PC-9 (cell line): ENCODE results near the gene RHOT1. TPM values are rescaled to one million over a fixed set of nuclear protein-coding genes. Genes with fewer than 3 reads are reported as not detected.

Experiments used
- BruUV-seq: library from RNA; stranded (reverse); fragments of 400-500 nt; replicated peaks from 2 replicates; lab custom pipeline; 2021; lab: Mats Ljungman, UMichigan
- CTCF ChIA-PET: fragments of 300-600 bp; sonication (Branson Sonifier 250); formaldehyde crosslinking; loops from one replicate; lab custom pipeline; 2022; ENCODE audit warnings: antibody characterized with exemption; lab: Charles Lee
- POLR2A ChIA-PET: fragments of 300-600 bp; sonication (Branson Sonifier 250); formaldehyde crosslinking; loops from one replicate; lab custom pipeline; 2022; ENCODE audit warnings: antibody characterized with exemption; ENCODE audit not compliant: unreplicated experiment; lab: Charles Lee
- DNase-seq, 2 experiments: peaks; one replicate each; pipeline versions ENCODE4 v3.0.0 to v3.0.0-alpha.2; 2015 to 2022; ENCODE audit warnings: mixed read lengths in 1 of 2
- H2AFZ ChIP-seq: fragments of 200-600 bp; sonication (generic); 2 replicates; pipeline ENCODE4 v1.8.1; 2017; ENCODE audit warnings: antibody characterized with exemption
- H3F3A ChIP-seq: fragments of 200-600 bp; sonication (generic); 2 replicates; pipeline ENCODE4 v1.8.1; 2017; ENCODE audit warnings: antibody characterized with exemption, mild to moderate bottlenecking, low read depth; ENCODE audit not compliant: insufficient read depth
- H3K27ac ChIP-seq: fragments of 200-600 bp; sonication (generic); 2 replicates; pipeline ENCODE4 v1.6.1; 2016; ENCODE audit warnings: mixed run types
- H3K27me3 ChIP-seq: fragments of 200-600 bp; sonication (generic); 2 replicates; pipeline ENCODE4 v1.6.1; 2016; ENCODE audit warnings: low read depth, mixed run types; ENCODE audit not compliant: insufficient read depth
- H3K36me3 ChIP-seq: fragments of 200-600 bp; sonication (generic); 2 replicates; pipeline ENCODE4 v1.6.1; 2016; ENCODE audit warnings: low read depth, mixed run types
- H3K4me1 ChIP-seq: fragments of 200-600 bp; sonication (generic); replicated peaks from 2 replicates; pipeline ENCODE4 v1.6.1; 2016; ENCODE audit warnings: mixed run types; ENCODE audit not compliant: insufficient read depth
- H3K4me2 ChIP-seq: fragments of 200-600 bp; sonication (generic); 2 replicates; pipeline ENCODE4 v1.6.1; 2017; ENCODE audit warnings: mixed run types
- H3K4me3 ChIP-seq: fragments of 200-600 bp; sonication (generic); 2 replicates; pipeline ENCODE4 v1.6.1; 2016; ENCODE audit warnings: mixed run types
- H3K79me2 ChIP-seq: fragments of 200-600 bp; sonication (generic); 2 replicates; pipeline ENCODE4 v1.6.1; 2017; ENCODE audit warnings: low read depth, mixed run types
- H3K9me2 ChIP-seq: fragments of 200-600 bp; sonication (generic); 2 replicates; pipeline ENCODE4 v1.8.1; 2017; ENCODE audit warnings: mild to moderate bottlenecking; ENCODE audit not compliant: insufficient read depth
- H3K9me3 ChIP-seq: fragments of 200-600 bp; sonication (generic); 2 replicates; pipeline ENCODE4 v1.8.1; 2016; ENCODE audit warnings: low read depth; ENCODE audit not compliant: insufficient read depth
- H4K20me1 ChIP-seq: fragments of 200-600 bp; sonication (generic); 2 replicates; pipeline ENCODE4 v1.8.1; 2017; ENCODE audit not compliant: insufficient read depth
- EZH2 ChIP-seq: fragments of 200-600 bp; sonication (generic); IDR thresholded peaks from 2 replicates; pipeline ENCODE4 v1.8.0; 2017; ENCODE audit warnings: antibody characterized with exemption, low read depth
- intact Hi-C: fragments of 100-400 bp; cut with micrococcal nuclease; formaldehyde crosslinking; loops from one replicate; pipeline ENCODE4 v1.10.0; 2022; ENCODE audit not compliant: unreplicated experiment
- total RNA-seq: library from RNA; stranded (reverse); gene quantifications from 2 replicates; pipeline ENCODE4 v1.2.3, GENCODE V29; 2021
- TF ChIP-seq, protein P1 (sequence below): fragments of 200-600 bp; sonication (generic); conservative IDR thresholded peaks from 2 replicates; pipeline ENCODE4 v1.6.1; 2017; ENCODE audit warnings: mixed run types, antibody characterized with exemption, mild to moderate bottlenecking, moderate library complexity

RHOT1 gene
- total RNA-seq, 1 experiment from 2014 or later: 28.3 TPM

DNA sequence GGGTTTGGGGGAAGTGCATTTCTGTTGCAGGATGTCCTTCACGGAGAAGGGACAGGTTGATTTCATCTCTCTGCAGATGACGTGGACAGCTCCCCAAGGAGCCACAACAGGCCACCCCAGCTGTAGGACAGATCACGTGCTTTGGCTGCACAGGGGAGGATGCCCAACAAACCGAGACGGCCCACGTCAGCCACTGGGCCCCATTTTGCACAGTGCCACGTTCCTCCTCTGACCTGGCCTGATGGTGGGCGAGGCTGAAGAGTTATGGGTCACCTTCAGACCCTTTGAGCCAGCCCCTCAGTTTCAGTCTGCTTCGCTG, 114.4 kb downstream of the RHOT1 start:
- H3K9me3 ChIP-seq: no peaks in the 10 kb centered on the region
- H3K4me1 ChIP-seq: no peaks in the 10 kb centered on the region
- no peaks in the 10 kb centered on the region for H3K9me2 ChIP-seq
- H3F3A ChIP-seq: no peaks in the 10 kb centered on the region
- intact Hi-C loops: loop anchor here (10.0 kb wide), 1 partner anchor 498 kb away; no protein-coding TSS in a partner anchor
- ChIA-PET CTCF (no interaction called here), POLR2A (no interaction called here)
- no peak overlapping the region for H3K27ac ChIP-seq
- TF ChIP-seq, protein P1, sequence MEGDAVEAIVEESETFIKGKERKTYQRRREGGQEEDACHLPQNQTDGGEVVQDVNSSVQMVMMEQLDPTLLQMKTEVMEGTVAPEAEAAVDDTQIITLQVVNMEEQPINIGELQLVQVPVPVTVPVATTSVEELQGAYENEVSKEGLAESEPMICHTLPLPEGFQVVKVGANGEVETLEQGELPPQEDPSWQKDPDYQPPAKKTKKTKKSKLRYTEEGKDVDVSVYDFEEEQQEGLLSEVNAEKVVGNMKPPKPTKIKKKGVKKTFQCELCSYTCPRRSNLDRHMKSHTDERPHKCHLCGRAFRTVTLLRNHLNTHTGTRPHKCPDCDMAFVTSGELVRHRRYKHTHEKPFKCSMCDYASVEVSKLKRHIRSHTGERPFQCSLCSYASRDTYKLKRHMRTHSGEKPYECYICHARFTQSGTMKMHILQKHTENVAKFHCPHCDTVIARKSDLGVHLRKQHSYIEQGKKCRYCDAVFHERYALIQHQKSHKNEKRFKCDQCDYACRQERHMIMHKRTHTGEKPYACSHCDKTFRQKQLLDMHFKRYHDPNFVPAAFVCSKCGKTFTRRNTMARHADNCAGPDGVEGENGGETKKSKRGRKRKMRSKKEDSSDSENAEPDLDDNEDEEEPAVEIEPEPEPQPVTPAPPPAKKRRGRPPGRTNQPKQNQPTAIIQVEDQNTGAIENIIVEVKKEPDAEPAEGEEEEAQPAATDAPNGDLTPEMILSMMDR: no peak
- no peak for TF ChIP-seq EZH2
- H4K20me1 ChIP-seq: no peaks in the 10 kb centered on the region
- H2AFZ ChIP-seq: no peak overlapping the region
- no peak overlapping the region for H3K4me2 ChIP-seq
- no peak for DNase-seq
- H3K79me2 ChIP-seq: no peaks in the 10 kb centered on the region
- H3K27me3 ChIP-seq: peaks cover 8% of the 10 kb centered on the region; the same call in 1 of the 2 replicates
- no peak overlapping the region for H3K4me3 ChIP-seq
- H3K36me3 ChIP-seq: no peaks in the 10 kb centered on the region
- BruUV-seq: no TSS peak

DNA sequence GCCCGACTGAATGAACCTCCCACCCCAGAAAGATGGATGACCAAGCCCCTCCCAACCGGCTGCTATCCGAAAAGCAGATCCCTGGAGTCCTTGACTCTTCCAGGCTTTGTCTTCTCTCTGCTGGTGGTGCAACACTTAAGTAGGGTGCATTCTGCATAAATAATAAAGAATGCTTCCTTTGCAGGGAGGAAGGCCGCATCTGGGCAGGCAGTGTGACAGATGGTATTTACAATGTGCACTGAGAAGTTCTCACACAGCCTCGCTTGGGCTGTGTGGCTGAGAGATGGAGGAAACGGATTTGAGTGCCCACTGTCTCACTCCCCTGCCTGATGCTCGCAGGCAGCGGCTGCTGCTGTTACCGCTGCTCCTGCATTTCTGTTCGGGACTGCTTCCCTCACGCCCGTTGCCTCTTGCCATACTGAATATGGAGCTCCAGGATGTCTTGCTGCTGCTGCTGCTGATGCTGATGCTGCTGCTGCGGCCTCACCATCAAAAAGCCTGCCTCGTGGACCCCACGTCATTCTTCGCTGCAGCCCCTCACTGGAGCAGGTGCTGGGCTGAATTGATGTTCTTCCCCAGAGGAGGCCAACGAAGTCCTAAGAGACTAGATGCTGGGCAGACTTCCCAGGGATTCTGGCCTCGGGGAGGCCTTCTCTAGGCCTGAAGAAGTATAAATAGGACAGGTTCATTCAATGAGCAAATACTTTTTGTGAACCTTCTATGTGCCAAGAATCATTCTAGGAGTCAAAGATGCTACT, 116.3 kb downstream of the RHOT1 start:
- no peak overlapping the region for H3K4me3 ChIP-seq
- TF ChIP-seq, protein P1: no peak
- no peak for TF ChIP-seq EZH2
- no peak for DNase-seq
- H3K36me3 ChIP-seq: no peaks in the 10 kb centered on the region
- ChIA-PET POLR2A (no interaction called here), CTCF (no interaction called here)
- H2AFZ ChIP-seq: no peak overlapping the region
- no peaks in the 10 kb centered on the region for H3K9me2 ChIP-seq
- H3K9me3 ChIP-seq: no peaks in the 10 kb centered on the region
- H3K79me2 ChIP-seq: no peaks in the 10 kb centered on the region
- intact Hi-C loops: loop anchor here (10.0 kb wide), 1 partner anchor 496 kb away; no protein-coding TSS in a partner anchor
- H3K27me3 ChIP-seq: peaks cover 27% of the 10 kb centered on the region
- no TSS peak for BruUV-seq
- H3K4me2 ChIP-seq: no peak overlapping the region
- H3K27ac ChIP-seq: no peak overlapping the region
- no peaks in the 10 kb centered on the region for H4K20me1 ChIP-seq
- no peaks in the 10 kb centered on the region for H3F3A ChIP-seq
- H3K4me1 ChIP-seq: no peaks in the 10 kb centered on the region

GRCh38 chr17:32259586-32259985, 117.3 kb downstream of the RHOT1 start:
- H3K4me2 ChIP-seq: no peak overlapping the region
- no peaks in the 10 kb centered on the region for H3F3A ChIP-seq
- H3K4me3 ChIP-seq: no peak overlapping the region
- H3K9me2 ChIP-seq: no peaks in the 10 kb centered on the region
- ChIA-PET CTCF (interaction anchor here (0.6 to 0.7 kb wide), 2 partner anchors 120 to 137 kb away, joined by 3 to 15 read pairs; no protein-coding TSS in a partner anchor), POLR2A (interaction anchor here (0.5 kb wide), 2 partner anchors 49 to 552 kb away, joined by 14 to 30 read pairs; no protein-coding TSS in a partner anchor)
- BruUV-seq: no TSS peak
- H2AFZ ChIP-seq: no peak overlapping the region
- TF ChIP-seq, protein P1: no peak
- H4K20me1 ChIP-seq: no peaks in the 10 kb centered on the region; the same call in 1 of the 2 replicates
- H3K36me3 ChIP-seq: no peaks in the 10 kb centered on the region
- H3K27me3 ChIP-seq: peaks cover 37% of the 10 kb centered on the region
- no peaks in the 10 kb centered on the region for H3K9me3 ChIP-seq
- no peaks in the 10 kb centered on the region for H3K79me2 ChIP-seq
- no peak overlapping the region for H3K27ac ChIP-seq
- no peaks in the 10 kb centered on the region for H3K4me1 ChIP-seq
- no peak for DNase-seq
- intact Hi-C loops: loop anchor here (10.0 kb wide), 1 partner anchor 495 kb away; no protein-coding TSS in a partner anchor
